HG03060 (cell line): ENCODE results near the gene FOXL3.
"Not testable (repeated sequence)": the region's sequence is repeated elsewhere in the genome, so short reads cannot be mapped to it uniquely, and the experiment has no call there.

Source experiments
- ATAC-seq: cut with Tn5 transposase; IDR thresholded peaks from one replicate; pipeline ENCODE4 v1.9.1; 2021; ENCODE audit warnings: low read depth, moderate number of reproducible peaks; ENCODE audit not compliant: unreplicated experiment

Gene FOXL3

DNA sequence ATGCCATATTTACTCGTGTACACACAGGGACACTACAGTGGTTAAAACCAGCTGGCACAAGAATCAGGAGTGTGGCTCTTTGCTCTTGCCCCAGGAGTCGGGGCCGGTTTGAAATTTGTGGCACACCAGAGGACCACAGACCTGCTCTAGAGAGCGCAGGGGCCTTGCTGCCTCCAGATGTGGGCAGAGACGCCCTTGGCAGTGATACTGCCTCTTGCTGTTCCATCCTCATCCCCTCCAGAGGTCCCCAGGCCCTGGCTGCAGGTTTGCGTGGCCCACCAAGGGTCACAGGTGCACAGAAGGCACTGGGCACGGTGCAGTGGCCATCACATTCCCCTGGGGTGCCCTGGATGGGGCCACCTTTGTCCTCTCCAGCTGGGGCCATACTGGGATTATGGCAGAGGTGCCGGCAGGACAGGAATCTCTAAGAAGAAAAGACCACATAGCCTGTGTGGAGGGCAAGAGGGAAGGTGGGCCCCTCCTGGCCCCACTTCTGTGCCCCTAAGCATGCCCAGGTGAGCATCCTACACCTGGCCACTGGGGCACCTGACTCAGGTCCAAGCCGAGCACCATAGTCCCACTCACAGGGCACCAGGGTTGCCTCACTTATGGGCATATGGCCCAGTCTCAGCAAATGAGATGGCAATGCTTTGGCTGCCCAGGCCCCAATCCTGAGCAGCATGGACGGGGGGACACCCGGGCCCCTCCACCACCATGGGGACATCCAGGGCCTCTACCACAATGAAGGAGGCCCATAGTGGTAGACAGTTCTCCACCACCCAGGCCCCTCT lies 45.6 kb downstream of the FOXL3 start:
- ATAC-seq, result no peak

DNA sequence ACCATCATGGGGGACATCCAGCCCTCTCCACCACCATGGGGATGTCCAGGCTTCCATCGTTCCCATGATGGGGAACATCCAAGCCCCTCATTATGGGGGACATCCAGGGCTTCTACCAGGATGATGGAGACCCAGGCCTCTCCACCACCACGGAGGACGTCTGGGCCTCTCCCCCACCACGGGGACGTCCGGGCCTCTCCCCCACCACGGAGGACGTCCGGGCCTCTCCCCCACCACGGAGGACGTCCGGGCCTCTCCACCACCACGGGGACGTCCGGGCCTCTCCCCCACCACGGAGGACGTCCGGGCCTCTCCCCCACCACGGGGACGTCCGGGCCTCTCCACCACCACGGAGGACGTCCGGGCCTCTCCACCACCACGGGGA lies 46.2 kb downstream of the FOXL3 start:
- ATAC-seq, result not testable (repeated sequence)

DNA sequence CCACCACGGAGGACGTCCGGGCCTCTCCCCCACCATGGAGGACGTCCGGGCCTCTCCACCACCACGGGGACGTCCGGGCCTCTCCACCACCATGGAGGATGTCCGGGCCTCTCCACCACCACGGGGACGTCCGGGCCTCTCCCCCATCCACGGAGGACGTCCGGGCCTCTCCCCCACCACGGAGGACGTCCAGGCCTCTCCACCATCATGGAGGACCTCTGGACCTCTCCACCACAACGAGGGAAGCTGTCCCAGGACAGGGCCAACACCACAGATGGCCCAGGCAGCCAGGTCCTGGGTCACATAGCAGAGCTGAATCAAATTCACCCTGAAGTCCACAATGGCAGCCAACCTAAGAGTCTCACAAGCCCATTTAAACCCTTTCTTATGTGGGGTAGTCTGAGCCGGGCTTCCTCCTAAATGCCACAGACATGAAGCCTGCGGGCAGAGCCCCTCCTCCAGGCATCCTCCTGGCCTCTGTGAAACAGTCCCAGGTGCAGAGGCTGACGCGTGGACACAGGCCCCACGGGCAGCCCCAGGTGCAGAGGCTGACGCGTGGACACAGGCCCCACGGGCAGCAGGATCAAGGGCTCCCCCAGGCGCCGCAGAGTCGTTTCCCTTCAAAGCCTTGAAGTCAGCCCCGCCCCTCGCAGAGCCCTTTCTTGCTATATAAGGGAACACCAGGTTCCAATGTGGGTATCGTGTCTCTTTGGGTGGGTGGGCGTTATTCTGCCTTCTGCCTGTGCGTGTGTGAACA lies 47.0 kb downstream of the FOXL3 start:
- ATAC-seq, result no peak

DNA sequence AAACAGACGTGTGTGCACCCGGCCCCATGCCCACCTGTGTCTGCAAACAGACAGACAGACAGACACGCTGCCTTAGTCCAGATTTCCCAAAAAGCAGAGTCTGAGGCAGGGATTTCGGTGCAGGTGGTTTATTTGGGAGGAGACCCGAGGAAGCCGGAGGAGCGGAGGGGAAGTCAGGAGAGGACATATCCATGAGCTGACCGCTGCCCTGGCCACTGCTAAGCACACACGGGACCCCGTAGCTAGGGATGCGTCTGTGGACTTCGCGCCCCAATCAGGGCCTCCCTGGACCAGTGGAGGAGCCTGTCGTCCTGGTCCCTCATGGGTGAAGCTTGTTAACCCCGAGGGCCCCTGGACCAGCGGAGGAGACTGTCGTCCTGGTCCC lies 47.6 kb downstream of the FOXL3 start:
- ATAC-seq, result no peak

DNA sequence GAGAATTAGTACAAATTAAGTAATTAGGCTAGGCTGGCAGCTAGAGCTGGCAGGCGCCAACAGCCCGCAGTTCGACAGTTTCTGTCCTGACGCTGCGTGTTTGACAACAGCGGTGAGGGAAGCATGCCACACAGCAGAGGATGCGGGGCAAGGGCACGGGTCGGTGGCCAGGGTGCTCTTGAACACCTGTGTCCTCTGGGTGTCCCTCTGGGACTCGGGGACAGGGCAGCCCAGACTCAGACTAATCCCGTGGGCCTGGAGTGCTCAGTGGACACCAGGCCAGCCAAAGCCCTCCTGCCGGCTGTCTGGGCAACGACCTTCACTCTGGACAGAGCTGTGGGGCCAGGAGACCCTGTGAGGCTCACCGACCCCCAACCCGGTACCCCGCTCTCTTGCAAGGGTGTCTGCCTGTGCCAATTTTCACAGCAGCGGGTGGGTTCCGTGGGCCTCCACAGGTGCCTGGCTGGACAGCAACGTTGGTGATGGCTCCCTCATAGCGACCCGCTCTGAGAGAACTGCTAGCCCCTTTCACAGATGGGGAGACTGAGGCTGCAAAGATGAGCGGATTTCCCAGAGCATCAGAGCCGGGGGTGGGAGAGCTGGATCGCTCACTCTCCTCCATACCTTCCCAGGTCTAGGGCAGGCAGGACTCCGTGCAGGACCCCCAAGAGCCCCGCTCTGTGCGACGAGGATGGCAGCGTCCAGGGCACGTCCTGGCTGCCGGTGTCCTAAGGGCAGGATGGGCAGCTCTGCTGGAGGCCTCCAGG lies 48.5 kb downstream of the FOXL3 start:
- no peak for ATAC-seq

DNA sequence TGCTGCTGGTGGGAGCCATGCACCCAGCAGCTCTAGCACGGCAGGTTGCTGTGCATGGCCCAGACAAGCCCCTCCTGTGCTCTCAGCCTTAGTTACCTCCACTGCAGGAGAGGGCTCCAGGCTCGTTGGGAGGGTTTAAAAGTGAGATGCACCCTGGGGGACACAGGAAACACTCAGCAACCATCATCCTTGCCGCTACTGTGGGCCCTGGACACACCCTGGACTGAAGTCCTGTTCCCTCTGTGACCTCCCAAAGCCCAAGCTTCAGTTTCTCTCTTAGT lies 49.0 kb downstream of the FOXL3 start:
- no peak for ATAC-seq

DNA sequence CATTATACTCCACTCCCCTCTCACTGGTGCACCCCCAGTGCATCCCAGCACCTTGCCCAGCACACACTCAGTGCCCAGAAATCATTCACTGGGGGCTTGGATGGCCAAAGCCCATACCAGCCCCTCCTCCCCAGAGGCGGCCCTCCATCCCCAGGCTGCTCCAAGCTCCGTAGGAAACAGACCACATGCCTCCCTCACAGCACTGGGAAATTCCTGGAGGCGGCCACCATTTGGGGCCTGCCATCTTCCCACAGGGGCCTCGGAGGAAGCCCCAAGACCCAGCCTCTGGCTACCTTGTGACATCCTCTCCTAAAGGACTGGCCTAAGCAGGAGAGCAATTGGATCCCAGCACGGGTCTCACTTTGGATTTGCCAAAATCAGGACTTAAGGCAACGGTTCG lies 49.7 kb downstream of the FOXL3 start:
- ATAC-seq, result no peak

DNA sequence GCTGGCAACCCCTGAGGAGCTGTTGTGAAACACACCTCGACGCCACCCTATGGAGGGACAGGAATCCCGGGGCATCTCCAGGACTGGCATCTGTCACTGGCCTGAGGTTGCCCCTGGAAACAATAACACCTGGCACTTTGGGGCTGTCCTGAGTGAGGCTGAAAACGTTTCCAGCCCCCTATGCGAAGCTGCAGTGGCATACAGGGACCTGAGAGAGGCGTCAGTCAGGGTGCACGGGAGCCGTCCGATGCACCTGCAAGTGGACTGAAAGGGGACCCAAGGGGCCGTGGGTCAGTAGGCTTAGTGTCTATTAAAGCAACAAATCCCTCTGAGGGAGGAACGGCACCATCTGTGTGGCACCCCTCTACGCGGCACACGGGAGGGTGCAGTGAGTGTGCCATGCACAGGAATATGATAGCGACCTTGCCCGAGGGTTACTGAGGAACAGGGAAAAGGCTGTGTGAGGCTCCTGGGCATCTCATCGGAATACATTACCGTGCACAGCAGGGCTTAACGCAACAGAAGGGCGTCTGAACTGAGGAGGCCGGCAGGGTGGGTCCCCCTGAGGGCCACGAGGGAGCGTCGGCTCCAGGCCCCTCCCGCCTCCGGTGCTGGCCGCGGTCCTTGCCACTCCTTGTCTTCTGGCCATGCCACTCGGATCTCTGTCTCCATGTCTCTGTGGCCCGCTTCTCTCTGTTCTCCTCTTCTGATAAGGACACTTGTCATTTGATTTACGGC lies 50.4 kb downstream of the FOXL3 start:
- no peak for ATAC-seq
